ENCODE measurements around the gene MYCBPAP. TPM values are rescaled to one million over a fixed set of nuclear protein-coding genes. Genes with fewer than 3 reads are reported as not detected.

Gene MYCBPAP
- total RNA-seq, 8 experiments from 2014 or later: 0.71 to 2.8 (median 1.2) TPM; not detected in 1

- Histone ChIP-seq H3K27ac (no peak overlapping the region), H3K4me1 (replicated peaks in 1 of 2) (no peaks in the 10 kb centered on the region), H3K4me3 (no peak overlapping the region)
- in situ Hi-C loops (cut with MboI; ENCODE audit: low pct_unique_long_range_greater_than_20kb in 2 of 9, low sequenced_read_pairs in 9 of 9, unreplicated experiment in 9 of 9): no loop called here
- 57 to 100% (median 72%) methylated on average over 1 to 6 of the region's 8 CpGs; no CpG with 5 or more reads in 1 of the 10 experiments for WGBS, 10 experiments
- ATAC-seq (replicated peaks in 6 of 8): no peak
Measured at GRCh38 chr17:50517504-50518383, 9.5 kb downstream of the MYCBPAP start.

- in situ Hi-C loops (cut with MboI; ENCODE audit: low pct_unique_long_range_greater_than_20kb in 2 of 9, low sequenced_read_pairs in 9 of 9, unreplicated experiment in 9 of 9): no loop called here
- ATAC-seq (replicated peaks in 6 of 8): peak in 3 of 8 experiments; percentile 34 to 67 (median 52)
- WGBS, 10 experiments: 70 to 100% (median 81%) methylated on average over 1 to 7 of the region's 13 CpGs; no CpG with 5 or more reads in 2 of the 10 experiments
- no peak overlapping the region for H3K4me3 ChIP-seq
- no peak overlapping the region for H3K27ac ChIP-seq
- H3K4me1 ChIP-seq (replicated peaks in 1 of 2): no peaks in the 10 kb centered on the region
Measured at GRCh38 chr17:50518384-50519023, 10.3 kb downstream of the MYCBPAP start.

- Histone ChIP-seq H3K4me1 (replicated peaks in 1 of 2) (no peaks in the 10 kb centered on the region), H3K27ac (no peak overlapping the region), H3K4me3 (no peak overlapping the region)
- no peak for ATAC-seq (replicated peaks in 6 of 8)
- in situ Hi-C loops (cut with MboI; ENCODE audit: low pct_unique_long_range_greater_than_20kb in 2 of 9, low sequenced_read_pairs in 9 of 9, unreplicated experiment in 9 of 9): no loop called here
- 53 to 94% (median 80%) methylated on average over 2 to 7 of the region's 8 CpGs; no CpG with 5 or more reads in 5 of the 10 experiments for WGBS, 10 experiments
Measured at GRCh38 chr17:50519141-50519834, 11.0 kb downstream of the MYCBPAP start.

- H3K4me1 ChIP-seq (replicated peaks in 1 of 2): no peaks in the 10 kb centered on the region
- H3K4me3 ChIP-seq: no peak overlapping the region
- 50 to 100% (median 71%) methylated on average over 1 to 2 of the region's 2 CpGs; no CpG with 5 or more reads in 3 of the 10 experiments for WGBS, 10 experiments
- in situ Hi-C loops (cut with MboI; ENCODE audit: low pct_unique_long_range_greater_than_20kb in 2 of 9, low sequenced_read_pairs in 9 of 9, unreplicated experiment in 9 of 9): no loop called here
- ATAC-seq (replicated peaks in 6 of 8): no peak
- H3K27ac ChIP-seq: no peak overlapping the region
Measured at GRCh38 chr17:50520483-50520882, 12.2 kb downstream of the MYCBPAP start.

- in situ Hi-C loops (cut with MboI; ENCODE audit: low pct_unique_long_range_greater_than_20kb in 2 of 9, low sequenced_read_pairs in 9 of 9, unreplicated experiment in 9 of 9): no loop called here
- WGBS, 10 experiments: 40 to 100% (median 67%) methylated on average over 1 to 2 of the region's 2 CpGs; no CpG with 5 or more reads in 5 of the 10 experiments
- ATAC-seq (replicated peaks in 6 of 8): peak in 4 of 8 experiments; percentile 38 to 85 (median 56)
- no peak overlapping the region for H3K4me3 ChIP-seq
- no peak overlapping the region for H3K27ac ChIP-seq
- H3K4me1 ChIP-seq (replicated peaks in 1 of 2): no peaks in the 10 kb centered on the region
Measured at GRCh38 chr17:50521514-50521913, 13.3 kb downstream of the MYCBPAP start.

- no peaks in the 10 kb centered on the region for H3K4me1 ChIP-seq (replicated peaks in 1 of 2)
- 40 to 100% (median 89%) methylated on average over 1 to 8 of the region's 10 CpGs; no CpG with 5 or more reads in 2 of the 10 experiments for WGBS, 10 experiments
- H3K27ac ChIP-seq: no peak overlapping the region
- in situ Hi-C loops (cut with MboI; ENCODE audit: low pct_unique_long_range_greater_than_20kb in 2 of 9, low sequenced_read_pairs in 9 of 9, unreplicated experiment in 9 of 9): no loop called here
- no peak overlapping the region for H3K4me3 ChIP-seq
- no peak for ATAC-seq (replicated peaks in 6 of 8)
Measured at GRCh38 chr17:50522766-50523165, 14.5 kb downstream of the MYCBPAP start.

GRCh38 chr17:50523208-50523607 lies 15.0 kb downstream of the MYCBPAP start:
- H3K27ac ChIP-seq: no peak overlapping the region
- peak in 1 of 8 experiments; percentile 18 for ATAC-seq (replicated peaks in 6 of 8)
- H3K4me1 ChIP-seq (replicated peaks in 1 of 2): no peaks in the 10 kb centered on the region
- H3K4me3 ChIP-seq: no peak overlapping the region
- WGBS, 10 experiments: 20 to 100% (median 83%) methylated on average over 1 to 2 of the region's 2 CpGs; no CpG with 5 or more reads in 5 of the 10 experiments
- in situ Hi-C loops (cut with MboI; ENCODE audit: low pct_unique_long_range_greater_than_20kb in 2 of 9, low sequenced_read_pairs in 9 of 9, unreplicated experiment in 9 of 9): no loop called here

GRCh38 chr17:50524838-50525237 lies 16.6 kb downstream of the MYCBPAP start:
- WGBS, 10 experiments: 86 to 100% (median 94%) methylated on average over 1 to 10 of the region's 18 CpGs; no CpG with 5 or more reads in 4 of the 10 experiments
- no peak for ATAC-seq (replicated peaks in 6 of 8)
- in situ Hi-C loops (cut with MboI; ENCODE audit: low pct_unique_long_range_greater_than_20kb in 2 of 9, low sequenced_read_pairs in 9 of 9, unreplicated experiment in 9 of 9): loop anchor here in 2 of 9 experiments (25.0 kb wide), 1 partner anchor 312 kb away; the partner anchor contains the start of gene WFIKKN2 (in 2 of the 2)
- no peaks in the 10 kb centered on the region for H3K4me1 ChIP-seq (replicated peaks in 1 of 2)
- H3K27ac ChIP-seq: no peak overlapping the region
- H3K4me3 ChIP-seq: no peak overlapping the region

GRCh38 chr17:50527155-50527762 lies 19.0 kb downstream of the MYCBPAP start:
- Histone ChIP-seq H3K4me1 (replicated peaks in 1 of 2) (peaks cover under 1 to 4% of the 10 kb centered on the region in 2 donors), H3K27ac (no peak overlapping the region), H3K4me3 (no peak overlapping the region)
- ATAC-seq (replicated peaks in 6 of 8): no peak
- in situ Hi-C loops (cut with MboI; ENCODE audit: low pct_unique_long_range_greater_than_20kb in 2 of 9, low sequenced_read_pairs in 9 of 9, unreplicated experiment in 9 of 9): loop anchor here in 2 of 9 experiments (25.0 kb wide), 1 partner anchor 310 kb away; the partner anchor contains the start of gene WFIKKN2 (in 2 of the 2)
- 40 to 80% (median 49%) methylated on average over 1 to 4 of the region's 5 CpGs; no CpG with 5 or more reads in 5 of the 10 experiments for WGBS, 10 experiments

- no peak overlapping the region for H3K4me3 ChIP-seq
- ATAC-seq (replicated peaks in 6 of 8): no peak
- in situ Hi-C loops (cut with MboI; ENCODE audit: low pct_unique_long_range_greater_than_20kb in 2 of 9, low sequenced_read_pairs in 9 of 9, unreplicated experiment in 9 of 9): loop anchor here in 2 of 9 experiments (25.0 kb wide), 1 partner anchor 309 kb away; the partner anchor contains the start of gene WFIKKN2 (in 2 of the 2)
- H3K4me1 ChIP-seq (replicated peaks in 1 of 2): peaks cover 8 to 11% of the 10 kb centered on the region in 2 donors
- WGBS, 10 experiments: 20 to 83% (median 37%) methylated on average over 1 to 2 of the region's 4 CpGs; no CpG with 5 or more reads in 6 of the 10 experiments
- no peak overlapping the region for H3K27ac ChIP-seq
Measured at GRCh38 chr17:50527949-50528474, 19.8 kb downstream of the MYCBPAP start.

GRCh38 chr17:50529849-50530248 lies 21.6 kb downstream of the MYCBPAP start:
- in situ Hi-C loops (cut with MboI; ENCODE audit: low pct_unique_long_range_greater_than_20kb in 2 of 9, low sequenced_read_pairs in 9 of 9, unreplicated experiment in 9 of 9): loop anchor here in 2 of 9 experiments (25.0 kb wide), 1 partner anchor 307 kb away; the partner anchor contains the start of gene WFIKKN2 (in 2 of the 2)
- 17 to 96% (median 63%) methylated on average over 2 to 7 of the region's 7 CpGs; no CpG with 5 or more reads in 3 of the 10 experiments for WGBS, 10 experiments
- no peak overlapping the region for H3K27ac ChIP-seq
- no peak overlapping the region for H3K4me3 ChIP-seq
- ATAC-seq (replicated peaks in 6 of 8): no peak
- H3K4me1 ChIP-seq (replicated peaks in 1 of 2): peaks cover 20 to 23% of the 10 kb centered on the region in 2 donors
